ENCODE data around the gene SLC22A25. TPM values are rescaled to one million over a fixed set of nuclear protein-coding genes. Genes with fewer than 3 reads are reported as not detected.

Gene SLC22A25
- total and polyA plus RNA-seq, 9 of the 15 experiments (the other 6 are each of a cell fraction or from before 2014, with no cell fraction given): not detected

DNA sequence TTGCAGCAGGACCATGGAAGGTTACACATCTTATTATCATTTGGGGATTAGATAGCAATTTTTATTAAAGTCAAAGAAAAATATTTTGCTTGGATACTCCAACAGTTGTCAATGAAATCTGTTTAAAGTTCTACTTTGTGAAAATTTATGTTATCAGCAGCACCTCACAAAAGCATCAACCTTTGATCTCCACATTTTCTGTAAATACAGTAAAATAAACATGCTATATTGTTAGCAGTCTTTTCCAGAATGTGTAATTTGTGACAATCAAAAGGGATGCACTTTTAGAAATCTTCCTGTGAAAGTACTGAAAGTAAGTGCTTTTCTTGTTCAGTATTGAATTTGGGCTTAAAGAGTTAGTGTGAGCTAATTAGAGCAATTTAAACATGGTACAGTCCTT is 4.1 kb downstream of the SLC22A25 start:
- no peak overlapping the region for H2AFZ ChIP-seq (ENCODE audit: low read depth, low read length)
- no peak overlapping the region for H3K4me3 ChIP-seq
- DNase-seq (ENCODE audit: extremely low read depth in 1 of 4, low spot score in 3 of 4) (no peak), ATAC-seq (no peak), FAIRE-seq (no peak)
- intact Hi-C loops (cut with micrococcal nuclease): no loop called here
- CTCF ChIA-PET (ENCODE audit: low intra/inter-chr PET ratio): interaction anchor here (0.6 kb wide), 1 partner anchor 444 kb away, joined by 3 read pairs; no protein-coding TSS in a partner anchor
- no peak for TF ChIP-seq TRIM24 (IDR thresholded peaks at IDR 0.05)
- no peak for TF ChIP-seq ZNF274 (IDR thresholded peaks at IDR 0.05; ENCODE audit: borderline replicate concordance, low read depth, low read length)
- TF ChIP-seq CEBPB (tag; IDR thresholded peaks at IDR 0.05): no peak
- TF ChIP-seq, protein P1, sequence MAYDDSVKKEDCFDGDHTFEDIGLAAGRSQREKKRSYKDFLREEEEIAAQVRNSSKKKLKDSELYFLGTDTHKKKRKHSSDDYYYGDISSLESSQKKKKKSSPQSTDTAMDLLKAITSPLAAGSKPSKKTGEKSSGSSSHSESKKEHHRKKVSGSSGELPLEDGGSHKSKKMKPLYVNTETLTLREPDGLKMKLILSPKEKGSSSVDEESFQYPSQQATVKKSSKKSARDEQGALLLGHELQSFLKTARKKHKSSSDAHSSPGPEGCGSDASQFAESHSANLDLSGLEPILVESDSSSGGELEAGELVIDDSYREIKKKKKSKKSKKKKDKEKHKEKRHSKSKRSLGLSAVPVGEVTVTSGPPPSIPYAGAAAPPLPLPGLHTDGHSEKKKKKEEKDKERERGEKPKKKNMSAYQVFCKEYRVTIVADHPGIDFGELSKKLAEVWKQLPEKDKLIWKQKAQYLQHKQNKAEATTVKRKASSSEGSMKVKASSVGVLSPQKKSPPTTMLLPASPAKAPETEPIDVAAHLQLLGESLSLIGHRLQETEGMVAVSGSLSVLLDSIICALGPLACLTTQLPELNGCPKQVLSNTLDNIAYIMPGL (CRISPR knock-in tag; IDR thresholded peaks at IDR 0.05): no peak
- no peak for TF ChIP-seq BRF2 (IDR thresholded peaks at IDR 0.05; ENCODE audit: borderline replicate concordance, insufficient read depth, insufficient read length)
- no peak for TF ChIP-seq PCBP1 (IDR thresholded peaks at IDR 0.05; ENCODE audit: low read depth, low read length, poor library complexity, severe bottlenecking)
- TF ChIP-seq GATAD2A (IDR thresholded peaks at IDR 0.05): no peak
- TF ChIP-seq NCOA6 (IDR thresholded peaks at IDR 0.05): no peak
- no peaks in the 10 kb centered on the region for H3K9me3 ChIP-seq (replicated peaks; ENCODE audit: control insufficient read depth, insufficient read depth, low read depth, low read length)
- peaks cover 0 to 11% of the 10 kb centered on the region in 2 experiments; a peak in 2 of 5 replicates for H3K27me3 ChIP-seq (ENCODE audit: control insufficient read depth in 2 of 2, insufficient read depth in 2 of 2, low read length in 2 of 2)
- POLR2A ChIA-PET: interaction anchor here (0.6 kb wide), 1 partner anchor 366 kb away, joined by 3 read pairs; no protein-coding TSS in a partner anchor
- no peak overlapping the region for H3K27ac ChIP-seq (ENCODE audit: extremely low read depth, low read depth, low read length)
- no peaks in the 10 kb centered on the region for H3K9me1 ChIP-seq (ENCODE audit: control insufficient read depth, insufficient read depth, low read length)
- in situ Hi-C loops (cut with MboI): no loop called here
- H3K4me1 ChIP-seq (replicated peaks in 1 of 2; ENCODE audit: control insufficient read depth in 2 of 2, insufficient read depth in 2 of 2, low read length in 2 of 2): no peaks in the 10 kb centered on the region
- BruUV-seq (replicated peaks): no TSS peak
- H3K9ac ChIP-seq (ENCODE audit: insufficient read depth in 1 of 2, low read depth in 2 of 2, low read length in 2 of 2): no peak overlapping the region
- no peak overlapping the region for H3K4me2 ChIP-seq (ENCODE audit: insufficient read depth, low read length)
- no peaks in the 10 kb centered on the region for H3K79me2 ChIP-seq (ENCODE audit: control insufficient read depth, insufficient read depth, low read length)
- no peaks in the 10 kb centered on the region for H4K20me1 ChIP-seq (replicated peaks; ENCODE audit: control insufficient read depth, insufficient read depth, low read length)
- H3K36me3 ChIP-seq (ENCODE audit: control insufficient read depth, insufficient read depth, low read length): no peaks in the 10 kb centered on the region

All from K562 (cell line).